Neural cell (in vitro differentiated cells): ENCODE results near the gene NCEH1.

ENCODE experiments used
- CTCF ChIP-seq: fragments of 450-650 bp; IDR thresholded peaks from 2 replicates; pipeline ENCODE4 v1.5.1; 2014; ENCODE audit warnings: antibody characterized with exemption, mild to moderate bottlenecking, moderate library complexity; ENCODE audit not compliant: poor library complexity, severe bottlenecking
- EP300 ChIP-seq: fragments of 450-650 bp; conservative IDR thresholded peaks from 2 replicates; pipeline ENCODE4 v1.6.1; 2014; ENCODE audit warnings: antibody characterized with exemption, mild to moderate bottlenecking, moderate library complexity; ENCODE audit not compliant: poor library complexity, severe bottlenecking
- EZH2 ChIP-seq: fragments of 200-600, 300-800 bp; shearing (Covaris generic), sonication (generic); IDR thresholded peaks from 2 replicates; pipeline ENCODE4 v1.6.1; 2014; ENCODE audit warnings: antibody characterized with exemption, low read length, borderline replicate concordance, mild to moderate bottlenecking; ENCODE audit not compliant: insufficient read depth, poor library complexity, severe bottlenecking
- MXI1 ChIP-seq: fragments of 450-650 bp; conservative IDR thresholded peaks from 2 replicates; pipeline ENCODE4 v1.6.1; 2014; ENCODE audit warnings: antibody characterized with exemption, mild to moderate bottlenecking; ENCODE audit not compliant: poor library complexity, severe bottlenecking
- POLR2AphosphoS5 ChIP-seq: IDR thresholded peaks from 2 replicates; pipeline ENCODE4 v1.6.1; 2012
- RAD21 ChIP-seq: fragments of 450-650 bp; conservative IDR thresholded peaks from 2 replicates; pipeline ENCODE4 v1.6.1; 2014; ENCODE audit warnings: antibody characterized with exemption, mild to moderate bottlenecking, moderate library complexity
- REST ChIP-seq: IDR thresholded peaks from 2 replicates; pipeline ENCODE4 v1.6.1; 2012; ENCODE audit warnings: borderline replicate concordance
- SMC3 ChIP-seq: fragments of 450-650 bp; conservative IDR thresholded peaks from 2 replicates; pipeline ENCODE4 v1.6.1; 2014; ENCODE audit warnings: antibody characterized with exemption, mild to moderate bottlenecking, moderate library complexity; ENCODE audit not compliant: poor library complexity
- TAF1 ChIP-seq: IDR thresholded peaks from 2 replicates; pipeline ENCODE4 v1.6.1; 2012; ENCODE audit warnings: low read depth

DNA sequence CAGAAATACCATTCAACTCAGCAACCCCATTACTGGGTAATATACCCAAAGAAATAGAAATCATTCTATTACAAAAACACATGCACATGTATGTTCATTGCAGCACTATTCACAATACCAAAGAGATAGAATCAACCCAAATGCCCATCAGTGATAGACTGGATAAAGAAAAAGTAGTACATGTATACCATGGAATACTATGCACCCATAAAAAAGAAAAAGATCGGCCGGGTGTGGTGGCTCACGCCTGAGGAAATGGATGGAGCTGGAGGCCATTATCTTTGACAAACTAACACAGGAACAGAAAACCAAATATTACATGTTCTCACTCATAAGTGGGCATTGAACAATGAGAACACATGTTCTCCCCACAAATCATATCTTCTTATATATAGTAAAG is 112.0 kb downstream of the NCEH1 start:
- no peak for TF ChIP-seq SMC3
- TF ChIP-seq CTCF = no peak
- TF ChIP-seq POLR2AphosphoS5 = no peak
- TF ChIP-seq RAD21 = no peak
- no peak for TF ChIP-seq EP300
- TF ChIP-seq EZH2 = no peak
- TF ChIP-seq MXI1 = no peak
- TF ChIP-seq REST = no peak
- no peak for TF ChIP-seq TAF1
